NCI-H128 (cell line): Measurements from ENCODE around the gene TMEM45A.
"Not testable (repeated sequence)": the region's sequence is repeated elsewhere in the genome, so short reads cannot be mapped to it uniquely, and the experiment has no call there.

Source experiments
- DNase-seq: peaks from one replicate; lab custom pipeline; 2025; ENCODE audit not compliant: unreplicated experiment; lab: John Stamatoyannopoulos, UW

TMEM45A gene

GRCh38 chr3:100570811-100571210 lies 78.4 kb downstream of the TMEM45A start:
- no peak for DNase-seq

- DNase-seq: no peak
These were observed 82.1 kb downstream of the TMEM45A start for GRCh38 chr3:100574536-100574935.

- DNase-seq: no peak
These were observed 83.3 kb downstream of the TMEM45A start for GRCh38 chr3:100575704-100576103.

- DNase-seq: no peak
These were observed 85.1 kb downstream of the TMEM45A start for GRCh38 chr3:100577382-100578008.

GRCh38 chr3:100578646-100579045 lies 86.2 kb downstream of the TMEM45A start:
- DNase-seq: no peak

GRCh38 chr3:100580147-100580546 lies 87.7 kb downstream of the TMEM45A start:
- no peak for DNase-seq

GRCh38 chr3:100581650-100582049 lies 89.2 kb downstream of the TMEM45A start:
- DNase-seq: no peak

- not testable (repeated sequence) for DNase-seq
These were observed 89.7 kb downstream of the TMEM45A start for GRCh38 chr3:100582157-100582556.

- no peak for DNase-seq
These were observed 91.8 kb downstream of the TMEM45A start for GRCh38 chr3:100584101-100584660.

GRCh38 chr3:100586832-100587231 lies 94.4 kb downstream of the TMEM45A start:
- no peak for DNase-seq

- no peak for DNase-seq
These were observed 95.8 kb downstream of the TMEM45A start for GRCh38 chr3:100588251-100588650.

- DNase-seq: peak; percentile 44
These were observed 97.9 kb downstream of the TMEM45A start for GRCh38 chr3:100590114-100590839.

GRCh38 chr3:100590840-100591147 lies 98.4 kb downstream of the TMEM45A start:
- DNase-seq: no peak

GRCh38 chr3:100591411-100591810 lies 99.0 kb downstream of the TMEM45A start:
- no peak for DNase-seq

- DNase-seq: no peak
These were observed 108.0 kb downstream of the TMEM45A start for GRCh38 chr3:100600181-100601042.

GRCh38 chr3:100602506-100603444 lies 110.4 kb downstream of the TMEM45A start:
- DNase-seq: no peak

GRCh38 chr3:100603469-100603868 lies 111.0 kb downstream of the TMEM45A start:
- DNase-seq: no peak

GRCh38 chr3:100605358-100605757 lies 112.9 kb downstream of the TMEM45A start:
- no peak for DNase-seq

- no peak for DNase-seq
These were observed 114.6 kb downstream of the TMEM45A start for GRCh38 chr3:100606894-100607512.

GRCh38 chr3:100609305-100609704 lies 116.9 kb downstream of the TMEM45A start, which contains the start of gene ADGRG7:
Gene ADGRG7 (plus strand): TSS chr3:100609601. CDS start chr3:100609857, 256 bp downstream.
- DNase-seq: no peak
